Measurements from ENCODE around the gene FAM13B. TPM values are rescaled to one million over a fixed set of nuclear protein-coding genes. Genes with fewer than 3 reads are reported as not detected.
"Not testable (repeated sequence)": the region's sequence is repeated elsewhere in the genome, so short reads cannot be mapped to it uniquely, and the experiment has no call there.

Gene FAM13B
- total RNA-seq, 4 donors from 2014 or later = 44.1 to 102 (median 76.6) TPM

DNA sequence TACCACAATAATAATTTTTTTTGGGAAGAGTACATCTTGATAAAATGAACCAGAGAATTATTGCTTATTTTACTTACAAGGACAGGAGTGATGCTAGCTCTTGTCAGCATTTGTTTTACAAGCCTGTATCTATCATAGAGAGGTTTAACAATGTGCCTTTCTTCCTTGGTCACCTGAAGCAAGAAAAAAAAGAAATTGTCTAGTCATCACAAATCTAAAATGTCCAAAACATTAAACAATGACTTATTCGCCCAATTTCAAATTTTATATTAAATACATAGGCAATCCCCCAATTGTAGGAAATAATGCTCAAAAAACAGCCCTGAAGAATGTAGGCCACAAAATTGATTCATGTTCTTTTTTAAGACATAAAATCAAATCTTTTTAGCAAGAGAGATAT lies 87.1 kb downstream of the FAM13B start:
- TF ChIP-seq POLR2AphosphoS5 (IDR thresholded peaks at IDR 0.05) = no peak
- TF ChIP-seq CTCF (IDR thresholded peaks at IDR 0.05) = no peak
- no peak for TF ChIP-seq POLR2A (IDR thresholded peaks at IDR 0.05)
- TF ChIP-seq EP300 (IDR thresholded peaks at IDR 0.05) = no peak
- no peak for ATAC-seq
- no peaks in the 10 kb centered on the region for H3K9me3 ChIP-seq
- no peak overlapping the region for H3K27ac ChIP-seq
- H3K4me1 ChIP-seq = peaks cover 0 to 11% (median 0%) of the 10 kb centered on the region in 3 donors
- no peak overlapping the region for H3K4me3 ChIP-seq
- no peaks in the 10 kb centered on the region for H3K27me3 ChIP-seq
- WGBS, 2 donors (ENCODE audit: low coverage in 1 of 2) = 76 to 93% methylated on average over 1 of the region's 1 CpG
- H3K36me3 ChIP-seq = peaks cover 15 to 99% of the 10 kb centered on the region in 2 donors

GRCh38 chr5:137944280-137944679 lies 88.6 kb downstream of the FAM13B start:
- not testable (repeated sequence) for H3K9me3 ChIP-seq, H3K27ac ChIP-seq, ATAC-seq, H3K27me3 ChIP-seq, H3K4me3 ChIP-seq
- Histone ChIP-seq H3K36me3 (peaks cover 21 to 99% of the 10 kb centered on the region in 2 donors), H3K4me1 (peaks cover 0 to 11% (median 0%) of the 10 kb centered on the region in 3 donors)
- WGBS, 2 donors (ENCODE audit: low coverage in 1 of 2) = 97 to 100% methylated on average over 2 to 4 of the region's 4 CpGs

- no peak overlapping the region for H3K27ac ChIP-seq
- no peaks in the 10 kb centered on the region for H3K27me3 ChIP-seq
- no peaks in the 10 kb centered on the region for H3K9me3 ChIP-seq
- H3K36me3 ChIP-seq = peaks cover 13 to 80% of the 10 kb centered on the region in 2 donors
- ATAC-seq = no peak
- H3K4me3 ChIP-seq = no peak overlapping the region
- 67 to 83% methylated on average over 3 to 7 of the region's 7 CpGs for WGBS, 2 donors (ENCODE audit: low coverage in 1 of 2)
- no peak for TF ChIP-seq CTCF (IDR thresholded peaks at IDR 0.05)
- TF ChIP-seq POLR2A (IDR thresholded peaks at IDR 0.05) = no peak
- TF ChIP-seq POLR2AphosphoS5 (IDR thresholded peaks at IDR 0.05) = no peak
- no peak for TF ChIP-seq EP300 (IDR thresholded peaks at IDR 0.05)
- H3K4me1 ChIP-seq = peaks cover 0 to 11% (median 0%) of the 10 kb centered on the region in 3 donors
These were observed 93.5 kb downstream of the FAM13B start for GRCh38 chr5:137939331-137939730.

- Histone ChIP-seq H3K9me3 (no peaks in the 10 kb centered on the region), H3K36me3 (peaks cover 13 to 74% of the 10 kb centered on the region in 2 donors), H3K27ac (no peak overlapping the region), H3K4me3 (no peak overlapping the region), H3K4me1 (peaks cover 1 to 15% (median 2%) of the 10 kb centered on the region in 3 donors), H3K27me3 (no peaks in the 10 kb centered on the region)
- 100% methylated on average over 1 of the region's 1 CpG for WGBS, 2 donors (ENCODE audit: low coverage in 1 of 2)
- no peak for ATAC-seq
- TF ChIP-seq POLR2A (IDR thresholded peaks at IDR 0.05) (no peak), CTCF (IDR thresholded peaks at IDR 0.05) (no peak), POLR2AphosphoS5 (IDR thresholded peaks at IDR 0.05) (no peak), EP300 (IDR thresholded peaks at IDR 0.05) (no peak)
These were observed 94.1 kb downstream of the FAM13B start for GRCh38 chr5:137938751-137939143.

GRCh38 chr5:137937994-137938750 lies 94.7 kb downstream of the FAM13B start:
- no peak for ATAC-seq
- no peaks in the 10 kb centered on the region for H3K9me3 ChIP-seq
- TF ChIP-seq POLR2A (IDR thresholded peaks at IDR 0.05) (no peak), POLR2AphosphoS5 (IDR thresholded peaks at IDR 0.05) (no peak), EP300 (IDR thresholded peaks at IDR 0.05) (no peak), CTCF (IDR thresholded peaks at IDR 0.05) (no peak)
- peaks cover 4 to 21% (median 7%) of the 10 kb centered on the region in 3 donors for H3K4me1 ChIP-seq
- H3K36me3 ChIP-seq = peaks cover 13 to 70% of the 10 kb centered on the region in 2 donors
- no peak overlapping the region for H3K27ac ChIP-seq
- H3K27me3 ChIP-seq = no peaks in the 10 kb centered on the region
- H3K4me3 ChIP-seq = no peak overlapping the region
- WGBS, 2 donors (ENCODE audit: low coverage in 1 of 2) = 50 to 63% methylated on average over 1 of the region's 1 CpG
